Keratinocyte (primary cell): Measurements from ENCODE around the gene CEP95.

Experiments used
- EZH2 ChIP-seq: IDR thresholded peaks from one replicate; pipeline ENCODE4 v1.6.1; 2012; ENCODE audit warnings: inconsistent platforms, mild to moderate bottlenecking, low read length, moderate library complexity
- TF ChIP-seq, protein P1 (sequence below), 3 experiments: IDR thresholded peaks in 1 of 3; conservative IDR thresholded peaks in 1 of 3; optimal IDR thresholded peaks in 1 of 3; 2 replicates in 2 of 3; 3 replicates in 1 of 3; pipeline versions ENCODE3 to v1.5.1; 2011; ENCODE audit warnings: low read length in 3 of 3, mild to moderate bottlenecking in 3 of 3, moderate library complexity in 2 of 3, control low read depth in 1 of 3, inconsistent platforms in 1 of 3; ENCODE audit not compliant: insufficient read depth in 2 of 3; ENCODE audit errors: extremely low read depth in 1 of 3

DNA sequence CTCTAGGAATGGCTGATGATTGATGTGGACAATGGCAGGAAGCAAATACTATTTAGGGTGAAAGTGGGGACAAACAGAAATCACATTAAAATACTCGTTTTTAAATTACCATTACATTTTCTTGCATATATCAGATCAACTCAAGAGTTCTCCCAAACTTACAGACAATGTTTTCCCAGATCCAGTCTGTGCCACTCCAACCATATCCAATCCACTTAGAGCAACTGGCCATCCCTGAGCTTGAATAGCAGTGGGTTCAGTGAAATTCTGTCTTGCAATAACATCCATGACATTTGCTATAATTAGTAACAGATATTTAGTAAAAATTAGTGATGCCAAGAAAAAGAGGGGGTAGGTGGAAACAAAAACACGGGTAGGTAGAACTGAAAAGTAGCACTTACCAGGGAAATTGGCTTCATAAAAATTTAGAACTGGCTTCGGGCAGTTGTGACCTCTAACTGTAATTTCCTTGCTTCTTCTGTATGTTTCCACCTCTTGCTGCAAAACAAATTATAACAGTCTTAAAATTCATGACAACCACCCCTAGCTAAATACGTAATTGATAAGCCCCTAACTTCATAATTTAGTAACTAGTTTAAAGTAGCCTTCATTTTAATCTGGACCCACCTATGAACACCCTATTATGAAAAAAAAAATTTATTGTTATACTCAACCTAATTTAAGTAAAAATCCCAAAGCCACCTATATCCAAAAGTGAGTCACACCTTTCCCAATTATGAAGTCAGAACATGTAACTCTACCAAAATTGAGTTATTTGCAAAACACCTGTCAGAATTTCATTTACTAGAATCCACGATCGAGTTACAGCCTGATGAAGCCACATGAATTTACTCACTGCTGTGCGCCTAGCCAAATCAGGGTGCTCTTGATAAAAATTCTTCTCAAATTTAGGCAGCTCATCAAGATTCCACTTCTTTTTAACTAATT, 2.7 kb upstream of the CEP95 start:
- TF ChIP-seq, protein P1, sequence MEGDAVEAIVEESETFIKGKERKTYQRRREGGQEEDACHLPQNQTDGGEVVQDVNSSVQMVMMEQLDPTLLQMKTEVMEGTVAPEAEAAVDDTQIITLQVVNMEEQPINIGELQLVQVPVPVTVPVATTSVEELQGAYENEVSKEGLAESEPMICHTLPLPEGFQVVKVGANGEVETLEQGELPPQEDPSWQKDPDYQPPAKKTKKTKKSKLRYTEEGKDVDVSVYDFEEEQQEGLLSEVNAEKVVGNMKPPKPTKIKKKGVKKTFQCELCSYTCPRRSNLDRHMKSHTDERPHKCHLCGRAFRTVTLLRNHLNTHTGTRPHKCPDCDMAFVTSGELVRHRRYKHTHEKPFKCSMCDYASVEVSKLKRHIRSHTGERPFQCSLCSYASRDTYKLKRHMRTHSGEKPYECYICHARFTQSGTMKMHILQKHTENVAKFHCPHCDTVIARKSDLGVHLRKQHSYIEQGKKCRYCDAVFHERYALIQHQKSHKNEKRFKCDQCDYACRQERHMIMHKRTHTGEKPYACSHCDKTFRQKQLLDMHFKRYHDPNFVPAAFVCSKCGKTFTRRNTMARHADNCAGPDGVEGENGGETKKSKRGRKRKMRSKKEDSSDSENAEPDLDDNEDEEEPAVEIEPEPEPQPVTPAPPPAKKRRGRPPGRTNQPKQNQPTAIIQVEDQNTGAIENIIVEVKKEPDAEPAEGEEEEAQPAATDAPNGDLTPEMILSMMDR (optimal IDR thresholded peaks at IDR 0.05 in 1 of 3, IDR thresholded peaks at IDR 0.05 in 1 of 3, conservative IDR thresholded peaks at IDR 0.05 in 1 of 3; ENCODE audit: extremely low read depth in 1 of 3, insufficient read depth in 2 of 3, low read length in 3 of 3): no peak
- TF ChIP-seq EZH2: no peak
